A549 treated with CpdA at 1 μM for 4 hours (cell line): Measurements from ENCODE around the gene TOMM20L. TPM values are rescaled to one million over a fixed set of nuclear protein-coding genes. Genes with fewer than 3 reads are reported as not detected.

ENCODE experiments used
- total RNA-seq: library from RNA; stranded (reverse); fragments of 200-300 nt; extraction: Qiagen RNA extraction; gene quantifications from 5 replicates; pipeline ENCODE4 v1.2.3, GENCODE V29; 2022; ENCODE audit warnings: low read depth

Gene TOMM20L
- total RNA-seq, result not detected in 5 replicates

DNA sequence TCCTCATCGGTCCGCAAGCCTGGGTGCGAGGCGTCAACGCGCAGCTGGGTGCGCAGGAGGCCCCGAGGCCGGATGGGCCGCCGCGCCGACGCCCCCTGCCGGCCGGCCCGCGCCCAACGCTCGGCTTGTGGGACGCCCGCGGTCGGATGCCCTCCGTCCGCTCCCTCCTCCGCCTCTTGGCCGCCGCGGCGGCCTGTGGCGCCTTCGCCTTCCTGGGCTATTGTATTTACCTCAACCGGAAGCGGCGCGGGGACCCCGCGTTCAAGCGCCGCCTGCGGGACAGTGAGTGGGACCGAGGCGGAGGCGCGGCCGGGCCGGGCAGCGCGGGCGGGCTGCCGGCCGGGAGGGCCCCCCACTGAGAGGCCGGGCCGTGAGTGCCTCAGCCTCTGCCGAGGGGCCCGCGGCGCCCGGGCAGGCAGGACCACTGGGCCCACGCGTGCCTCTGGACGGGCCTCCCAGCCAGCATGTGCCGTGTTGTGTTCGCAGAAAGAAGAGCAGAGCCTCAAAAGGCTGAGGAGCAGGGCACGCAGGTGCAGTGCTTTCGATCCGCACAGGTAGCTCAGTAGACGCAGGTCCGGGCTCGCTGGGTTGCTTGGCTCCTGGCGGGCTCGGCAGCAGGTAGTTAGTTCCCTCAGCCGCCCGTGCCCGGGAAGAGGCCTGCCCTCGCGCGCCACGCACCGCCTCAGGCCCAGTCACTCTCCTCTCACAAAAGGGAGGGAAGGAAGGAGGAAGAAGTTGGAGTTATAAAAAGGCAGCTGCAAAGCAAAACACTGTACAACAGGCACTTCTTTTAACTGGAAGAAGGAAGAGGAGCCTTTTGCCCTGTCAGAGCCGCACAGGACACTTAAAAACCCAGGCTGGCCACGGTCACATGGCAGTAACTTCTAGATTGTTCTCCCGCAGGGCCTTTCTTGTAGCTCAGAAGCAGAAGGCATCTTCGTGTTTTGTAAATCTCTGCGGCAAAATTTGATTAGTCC is at the start of gene TOMM20L:
Gene TOMM20L (plus strand): TSS at position 119 of the 977 bp plus-strand sequence. CDS start 28 bp downstream, at position 147.

GRCh38 chr14:58427281-58428117 is 31.8 kb downstream of the TOMM20L start, which contains the start of the genes KIAA0586 and TIMM9:
Gene KIAA0586, plus strand, starts transcription at chr14:58427719. Its CDS starts 546 bp downstream, at chr14:58428265.
Gene TIMM9, minus strand, starts transcription at chr14:58427531. Its CDS starts 15,586 bp downstream, at chr14:58411945.

Other genes starting within 250 kb of the TOMM20L start
- gene ARMH4, start 243.7 kb upstream of the TOMM20L start, total RNA-seq, result 0.34 to 1.3 TPM (median 0.54 TPM) in 5 replicates
- 44.9 to 54.9 TPM (median 47.1 TPM) in 5 replicates for gene ACTR10, start 195.8 kb upstream of the TOMM20L start, total RNA-seq
- 198 to 273 TPM (median 205 TPM) in 5 replicates for gene PSMA3, start 151.1 kb upstream of the TOMM20L start, total RNA-seq
- gene ARID4A, start 97.4 kb upstream of the TOMM20L start, total RNA-seq, result 3.7 to 8.3 TPM (median 5.1 TPM) in 5 replicates
- gene TIMM9, start 31.6 kb downstream of the TOMM20L start, total RNA-seq, result 69.0 to 82.9 TPM (median 73.2 TPM) in 5 replicates
- 9.8 to 11.0 TPM (median 10.1 TPM) in 5 replicates for gene KIAA0586, start 31.8 kb downstream of the TOMM20L start, total RNA-seq
- gene DACT1, start 242.0 kb downstream of the TOMM20L start, total RNA-seq, result 0.40 to 0.81 TPM (median 0.54 TPM) in 5 replicates